HEK293 (cell line): ENCODE measurements around the gene RSKR.
A peak's percentile ranks its signal among the peaks of the same experiment; 100 is the strongest.

Experiments used
- CTCF ChIA-PET: fragments of 350-600 bp; formaldehyde crosslinking; extraction: SDS; loops from one replicate; lab custom pipeline; 2021; ENCODE audit warnings: antibody characterized with exemption; lab: Yijun Ruan, JAX
- POLR2A ChIA-PET: fragments of 300-600 bp; formaldehyde crosslinking; extraction: SDS; loops from one replicate; lab custom pipeline; 2020; ENCODE audit warnings: antibody characterized with exemption, inconsistent platforms; lab: Yijun Ruan, JAX
- H3K27ac ChIP-seq: fragments of 200-500 bp; sonication (Bioruptor generic); 2 replicates; pipeline ENCODE4 v1.5.1; 2014; ENCODE audit warnings: low read depth, low read length, control low read depth, inconsistent platforms; ENCODE audit errors: extremely low read depth
- H3K36me3 ChIP-seq, 2 experiments: fragments of 200-500 bp in 1 of 2; sonication (Bioruptor generic) in 1 of 2; 1 replicate in 1 of 2; 2 replicates in 1 of 2; pipeline ENCODE4 v1.5.1; 2014 to 2017; ENCODE audit warnings: inconsistent platforms in 2 of 2, low read length in 2 of 2; ENCODE audit not compliant: control insufficient read depth in 2 of 2, insufficient read depth in 1 of 2
- H3K4me1 ChIP-seq: fragments of 200-500 bp; sonication (Bioruptor generic); 2 replicates; pipeline ENCODE4 v1.5.1; 2014; ENCODE audit warnings: mild to moderate bottlenecking, low read length, inconsistent platforms; ENCODE audit not compliant: control insufficient read depth, insufficient read depth
- H3K4me3 ChIP-seq: 2 replicates; pipeline ENCODE4 v1.5.1; 2011; ENCODE audit warnings: low read depth, mild to moderate bottlenecking, control low read depth, low read length, moderate library complexity
- H3K9me3 ChIP-seq: fragments of 200-500 bp; sonication (Bioruptor generic); 2 replicates; pipeline ENCODE4 v1.5.1; 2014; ENCODE audit warnings: low read depth, low read length, inconsistent platforms; ENCODE audit not compliant: control insufficient read depth, insufficient read depth
- BCL11A ChIP-seq: fragments of 450-650 bp; formaldehyde crosslinking; IDR thresholded peaks from 2 replicates; pipeline ENCODE4 v1.5.1; 2016; ENCODE audit warnings: low read depth, missing biosample characterization, missing genetic modification characterization
- BCL11B ChIP-seq: fragments of 450-650 bp; formaldehyde crosslinking; IDR thresholded peaks from 2 replicates; pipeline ENCODE4 v1.5.1; 2016; ENCODE audit warnings: low read depth, missing biosample characterization, missing genetic modification characterization
- HOXA7 ChIP-seq: sonication (generic); formaldehyde crosslinking; IDR thresholded peaks from 2 replicates; pipeline ENCODE4 v1.8.1; 2022; ENCODE audit warnings: missing genetic modification reagents, borderline replicate concordance
- KLF16 ChIP-seq: fragments of 450-650 bp; formaldehyde crosslinking; IDR thresholded peaks from 2 replicates; pipeline ENCODE4 v1.5.1; 2017; ENCODE audit warnings: missing biosample characterization, missing genetic modification characterization
- KLF7 ChIP-seq: fragments of 450-650 bp; formaldehyde crosslinking; IDR thresholded peaks from 2 replicates; pipeline ENCODE4 v1.5.1; 2016; ENCODE audit warnings: missing biosample characterization, missing genetic modification characterization, borderline replicate concordance
- OVOL3 ChIP-seq: fragments of 450-650 bp; formaldehyde crosslinking; IDR thresholded peaks from 2 replicates; pipeline ENCODE4 v1.5.1; 2016; ENCODE audit warnings: missing biosample characterization, missing genetic modification characterization
- TRIM28 ChIP-seq: IDR thresholded peaks from 2 replicates; pipeline ENCODE4 v1.6.1; 2011; ENCODE audit warnings: low read length, control low read depth, borderline replicate concordance
- WT1 ChIP-seq: fragments of 450-650 bp; formaldehyde crosslinking; IDR thresholded peaks from 2 replicates; pipeline ENCODE4 v1.5.1; 2016; ENCODE audit warnings: missing biosample characterization, missing genetic modification characterization
- YY1 ChIP-seq: fragments of 450-650 bp; formaldehyde crosslinking; IDR thresholded peaks from 2 replicates; pipeline ENCODE4 v1.5.1; 2018; ENCODE audit warnings: missing biosample characterization, missing genetic modification characterization
- ZBTB8A ChIP-seq: fragments of 450-650 bp; formaldehyde crosslinking; IDR thresholded peaks from 2 replicates; pipeline ENCODE4 v1.5.1; 2016; ENCODE audit warnings: missing biosample characterization, missing genetic modification characterization
- ZNF174 ChIP-seq: fragments of 450-650 bp; formaldehyde crosslinking; IDR thresholded peaks from 2 replicates; pipeline ENCODE4 v1.5.0; 2017; ENCODE audit warnings: missing biosample characterization, mild to moderate bottlenecking, missing genetic modification characterization
- ZNF184 ChIP-seq: fragments of 450-650 bp; IDR thresholded peaks from 2 replicates; pipeline ENCODE4 v1.5.1; 2018; ENCODE audit warnings: missing biosample characterization, mild to moderate bottlenecking, missing genetic modification characterization
- ZNF2 ChIP-seq: fragments of 450-650 bp; formaldehyde crosslinking; IDR thresholded peaks from 2 replicates; pipeline ENCODE4 v1.5.1; 2016; ENCODE audit warnings: missing biosample characterization, missing genetic modification characterization
- ZNF473 ChIP-seq: fragments of 450-650 bp; formaldehyde crosslinking; IDR thresholded peaks from 2 replicates; pipeline ENCODE4 v1.5.1; 2017; ENCODE audit warnings: missing biosample characterization, missing genetic modification characterization
- ZNF529 ChIP-seq: fragments of 450-650 bp; formaldehyde crosslinking; IDR thresholded peaks from 2 replicates; pipeline ENCODE4 v1.5.1; 2017; ENCODE audit warnings: missing genetic modification characterization, missing biosample characterization; ENCODE audit not compliant: insufficient replicate concordance
- ZNF555 ChIP-seq: fragments of 450-650 bp; formaldehyde crosslinking; conservative IDR thresholded peaks from 2 replicates; pipeline ENCODE4 v1.5.1; 2017; ENCODE audit warnings: missing biosample characterization, mild to moderate bottlenecking, missing genetic modification characterization, inconsistent platforms
- ZNF571 ChIP-seq: fragments of 450-650 bp; formaldehyde crosslinking; IDR thresholded peaks from 2 replicates; pipeline ENCODE4 v1.5.0; 2017; ENCODE audit warnings: missing biosample characterization, missing genetic modification characterization
- ZNF747 ChIP-seq: fragments of 450-650 bp; formaldehyde crosslinking; IDR thresholded peaks from 2 replicates; pipeline ENCODE4 v1.5.1; 2016; ENCODE audit warnings: missing biosample characterization, missing genetic modification characterization
- ZNF777 ChIP-seq: fragments of 450-650 bp; formaldehyde crosslinking; IDR thresholded peaks from 2 replicates; pipeline ENCODE4 v1.5.1; 2017; ENCODE audit warnings: missing biosample characterization, missing genetic modification characterization, borderline replicate concordance
- TF ChIP-seq, protein P1 (sequence below): sonication (generic); formaldehyde crosslinking; IDR thresholded peaks from 2 replicates; pipeline ENCODE4 v1.8.1; 2022; ENCODE audit warnings: mild to moderate bottlenecking, moderate library complexity, missing genetic modification reagents
- TF ChIP-seq, protein P2 (sequence below): fragments of 450-650 bp; formaldehyde crosslinking; optimal IDR thresholded peaks from 2 replicates; pipeline ENCODE3; 2016; ENCODE audit warnings: missing biosample characterization, mild to moderate bottlenecking, missing genetic modification characterization
- TF ChIP-seq, protein P3 (sequence below): fragments of 450-650 bp; formaldehyde crosslinking; IDR thresholded peaks from 2 replicates; pipeline ENCODE4 v1.5.1; 2016; ENCODE audit warnings: missing biosample characterization, missing genetic modification characterization
- TF ChIP-seq, protein P4 (sequence below): fragments of 450-650 bp; formaldehyde crosslinking; IDR thresholded peaks from 2 replicates; pipeline ENCODE4 v1.5.1; 2016; ENCODE audit warnings: missing biosample characterization, missing genetic modification characterization
- TF ChIP-seq, protein P5 (sequence below): fragments of 450-650 bp; formaldehyde crosslinking; IDR thresholded peaks from 2 replicates; pipeline ENCODE4 v1.5.1; 2016; ENCODE audit warnings: missing biosample characterization, missing genetic modification characterization

Gene RSKR

DNA sequence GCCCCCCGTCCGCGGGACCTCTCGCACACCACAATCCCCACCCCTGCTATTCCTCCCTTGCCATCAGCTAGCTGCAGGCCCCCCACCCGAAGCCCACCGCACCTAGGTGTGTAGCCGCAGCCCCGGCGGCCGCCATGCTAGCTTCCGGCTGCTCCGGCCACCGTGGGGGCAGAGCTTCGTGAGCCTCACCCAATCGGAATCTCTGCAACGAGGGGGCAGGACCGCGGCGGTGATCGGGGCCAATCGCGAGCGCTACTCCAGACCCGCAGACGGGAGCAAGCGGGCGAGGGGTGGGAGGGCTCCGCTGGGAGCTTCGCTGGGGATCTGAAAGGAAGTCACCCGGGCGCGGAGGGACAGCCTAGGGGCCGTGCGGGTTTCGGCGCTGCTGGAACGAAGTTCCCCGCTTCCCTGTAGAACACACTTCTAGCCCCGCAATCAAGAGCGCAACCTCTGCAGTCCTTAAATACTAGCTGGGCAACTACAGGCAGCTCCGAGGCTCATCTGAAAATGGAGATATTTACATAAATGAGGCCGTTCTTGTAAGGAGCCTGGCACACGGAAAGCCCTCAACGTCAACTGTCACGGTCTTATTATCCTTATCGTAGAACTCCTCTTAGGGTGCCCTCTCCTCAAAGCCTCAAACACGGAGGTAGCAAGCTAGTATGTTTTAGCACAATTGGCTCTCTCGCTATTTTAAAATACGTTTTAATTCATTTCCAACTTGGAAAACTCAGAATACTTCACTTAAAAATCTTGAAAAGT, 42.4 kb downstream of the RSKR start, which contains the start of gene PIGS (continued):
- TF ChIP-seq, protein P1, sequence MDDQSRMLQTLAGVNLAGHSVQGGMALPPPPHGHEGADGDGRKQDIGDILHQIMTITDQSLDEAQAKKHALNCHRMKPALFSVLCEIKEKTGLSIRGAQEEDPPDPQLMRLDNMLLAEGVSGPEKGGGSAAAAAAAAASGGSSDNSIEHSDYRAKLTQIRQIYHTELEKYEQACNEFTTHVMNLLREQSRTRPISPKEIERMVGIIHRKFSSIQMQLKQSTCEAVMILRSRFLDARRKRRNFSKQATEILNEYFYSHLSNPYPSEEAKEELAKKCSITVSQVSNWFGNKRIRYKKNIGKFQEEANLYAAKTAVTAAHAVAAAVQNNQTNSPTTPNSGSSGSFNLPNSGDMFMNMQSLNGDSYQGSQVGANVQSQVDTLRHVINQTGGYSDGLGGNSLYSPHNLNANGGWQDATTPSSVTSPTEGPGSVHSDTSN (CRISPR knock-in tag) = peak; percentile 82; the same call in 1 of the 2 replicates
- no peak for TF ChIP-seq BCL11B (tag by site-specific recombination)
- TF ChIP-seq YY1 (tag by site-specific recombination) = peak; percentile 86
- TF ChIP-seq WT1 (tag by site-specific recombination) = 0 out of 2 replicates have a peak, but pooled peaks have one; percentile 2
- TF ChIP-seq, protein P2, sequence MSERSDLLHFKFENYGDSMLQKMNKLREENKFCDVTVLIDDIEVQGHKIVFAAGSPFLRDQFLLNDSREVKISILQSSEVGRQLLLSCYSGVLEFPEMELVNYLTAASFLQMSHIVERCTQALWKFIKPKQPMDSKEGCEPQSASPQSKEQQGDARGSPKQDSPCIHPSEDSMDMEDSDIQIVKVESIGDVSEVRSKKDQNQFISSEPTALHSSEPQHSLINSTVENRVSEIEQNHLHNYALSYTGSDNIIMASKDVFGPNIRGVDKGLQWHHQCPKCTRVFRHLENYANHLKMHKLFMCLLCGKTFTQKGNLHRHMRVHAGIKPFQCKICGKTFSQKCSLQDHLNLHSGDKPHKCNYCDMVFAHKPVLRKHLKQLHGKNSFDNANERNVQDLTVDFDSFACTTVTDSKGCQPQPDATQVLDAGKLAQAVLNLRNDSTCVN = peak; percentile 53
- no peak for TF ChIP-seq ZNF184 (tag by site-specific recombination)
- TF ChIP-seq TRIM28 = peak; percentile 68; the same call in 1 of the 2 replicates
- no peak for TF ChIP-seq ZNF571 (tag by site-specific recombination)
- TF ChIP-seq KLF7 (tag by site-specific recombination) = no peak
- no peak for TF ChIP-seq ZNF2 (tag by site-specific recombination)
- no peak for TF ChIP-seq ZNF529 (tag by site-specific recombination)
- TF ChIP-seq ZNF174 (tag by site-specific recombination) = no peak
- no peak for TF ChIP-seq ZNF747 (tag by site-specific recombination)
- TF ChIP-seq, protein P3, sequence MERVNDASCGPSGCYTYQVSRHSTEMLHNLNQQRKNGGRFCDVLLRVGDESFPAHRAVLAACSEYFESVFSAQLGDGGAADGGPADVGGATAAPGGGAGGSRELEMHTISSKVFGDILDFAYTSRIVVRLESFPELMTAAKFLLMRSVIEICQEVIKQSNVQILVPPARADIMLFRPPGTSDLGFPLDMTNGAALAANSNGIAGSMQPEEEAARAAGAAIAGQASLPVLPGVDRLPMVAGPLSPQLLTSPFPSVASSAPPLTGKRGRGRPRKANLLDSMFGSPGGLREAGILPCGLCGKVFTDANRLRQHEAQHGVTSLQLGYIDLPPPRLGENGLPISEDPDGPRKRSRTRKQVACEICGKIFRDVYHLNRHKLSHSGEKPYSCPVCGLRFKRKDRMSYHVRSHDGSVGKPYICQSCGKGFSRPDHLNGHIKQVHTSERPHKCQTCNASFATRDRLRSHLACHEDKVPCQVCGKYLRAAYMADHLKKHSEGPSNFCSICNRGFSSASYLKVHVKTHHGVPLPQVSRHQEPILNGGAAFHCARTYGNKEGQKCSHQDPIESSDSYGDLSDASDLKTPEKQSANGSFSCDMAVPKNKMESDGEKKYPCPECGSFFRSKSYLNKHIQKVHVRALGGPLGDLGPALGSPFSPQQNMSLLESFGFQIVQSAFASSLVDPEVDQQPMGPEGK (tag by site-specific recombination) = peak; percentile 81
- peak; percentile 4; the same call in 1 of the 2 replicates for TF ChIP-seq ZBTB8A (tag by site-specific recombination)
- no peak for TF ChIP-seq ZNF777 (tag by site-specific recombination)
- no peak for TF ChIP-seq ZNF473 (tag by site-specific recombination)
- 0 out of 2 replicates have a peak, but pooled peaks have one; percentile 12 for TF ChIP-seq KLF16 (tag by site-specific recombination)

DNA sequence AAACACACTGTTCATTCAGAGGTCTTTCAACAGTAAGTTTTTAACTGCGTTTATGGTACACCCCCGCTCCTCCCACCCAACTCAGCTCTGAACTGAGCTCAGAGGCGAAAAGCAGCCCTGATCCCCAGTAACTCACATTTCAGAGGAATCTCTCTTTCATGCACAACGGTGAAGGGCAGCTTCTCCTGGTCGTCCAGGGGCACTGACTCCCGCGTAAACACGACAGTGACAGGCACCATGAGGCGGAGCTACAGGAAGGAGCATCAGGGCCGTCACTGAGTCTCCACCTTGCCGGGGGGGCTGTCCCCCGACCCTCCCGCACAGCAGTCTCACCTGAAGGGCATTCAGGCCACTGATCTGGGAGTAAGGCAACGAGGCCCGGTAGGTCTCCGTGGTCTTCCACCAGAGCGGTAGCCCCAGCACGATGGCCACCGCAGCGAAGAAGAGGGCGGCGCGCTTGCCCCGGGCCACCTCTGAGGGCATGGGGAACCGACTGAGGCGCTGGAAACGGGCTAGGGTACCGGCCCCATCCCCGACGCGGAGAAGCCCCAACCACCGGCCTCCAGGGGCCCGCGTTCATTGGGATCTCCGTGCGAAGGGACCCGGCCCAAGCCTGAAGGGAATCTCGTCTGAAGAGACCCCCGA, 43.1 kb downstream of the RSKR start:
- peak overlapping the region; percentile 73 for H3K4me3 ChIP-seq
- CTCF ChIA-PET = interaction anchor here (0.7 to 4.5 kb wide), 7 partner anchors 19 to 42 kb away, joined by 3 to 26 read pairs (median 4); no protein-coding TSS in a partner anchor
- no peaks in the 10 kb centered on the region for H3K9me3 ChIP-seq
- POLR2A ChIA-PET = interaction anchor here (0.5 to 3.9 kb wide), 26 partner anchors 8 to 235 kb away, joined by 3 to 68 read pairs (median 6); partner anchors contain the start of genes BLTP2, IFT20, POLDIP2 and RPL23A
- H3K4me1 ChIP-seq = peaks cover 11% of the 10 kb centered on the region
- peak overlapping the region; percentile 84 for H3K27ac ChIP-seq
- peaks cover 38 to 39% of the 10 kb centered on the region in 2 experiments for H3K36me3 ChIP-seq
- TF ChIP-seq HOXA7 (CRISPR knock-in tag) (no peak), BCL11A (tag by site-specific recombination) (no peak; the same call in 1 of the 2 replicates), ZNF555 (no peak), TRIM28 (no peak), ZNF747 (tag by site-specific recombination) (no peak), OVOL3 (no peak)
- TF ChIP-seq, protein P4, sequence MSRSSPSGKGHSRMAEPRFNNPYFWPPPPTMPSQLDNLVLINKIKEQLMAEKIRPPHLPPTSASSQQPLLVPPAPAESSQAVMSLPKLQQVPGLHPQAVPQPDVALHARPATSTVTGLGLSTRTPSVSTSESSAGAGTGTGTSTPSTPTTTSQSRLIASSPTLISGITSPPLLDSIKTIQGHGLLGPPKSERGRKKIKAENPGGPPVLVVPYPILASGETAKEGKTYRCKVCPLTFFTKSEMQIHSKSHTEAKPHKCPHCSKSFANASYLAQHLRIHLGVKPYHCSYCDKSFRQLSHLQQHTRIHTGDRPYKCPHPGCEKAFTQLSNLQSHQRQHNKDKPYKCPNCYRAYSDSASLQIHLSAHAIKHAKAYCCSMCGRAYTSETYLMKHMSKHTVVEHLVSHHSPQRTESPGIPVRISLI = no peak
- TF ChIP-seq, protein P5, sequence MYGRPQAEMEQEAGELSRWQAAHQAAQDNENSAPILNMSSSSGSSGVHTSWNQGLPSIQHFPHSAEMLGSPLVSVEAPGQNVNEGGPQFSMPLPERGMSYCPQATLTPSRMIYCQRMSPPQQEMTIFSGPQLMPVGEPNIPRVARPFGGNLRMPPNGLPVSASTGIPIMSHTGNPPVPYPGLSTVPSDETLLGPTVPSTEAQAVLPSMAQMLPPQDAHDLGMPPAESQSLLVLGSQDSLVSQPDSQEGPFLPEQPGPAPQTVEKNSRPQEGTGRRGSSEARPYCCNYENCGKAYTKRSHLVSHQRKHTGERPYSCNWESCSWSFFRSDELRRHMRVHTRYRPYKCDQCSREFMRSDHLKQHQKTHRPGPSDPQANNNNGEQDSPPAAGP (tag by site-specific recombination) = peak; percentile 46; the same call in 1 of the 2 replicates
